ENCODE data around the gene DAP3. TPM values are rescaled to one million over a fixed set of nuclear protein-coding genes. Genes with fewer than 3 reads are reported as not detected.
"Not testable (repeated sequence)": the region's sequence is repeated elsewhere in the genome, so short reads cannot be mapped to it uniquely, and the experiment has no call there.

Gene DAP3
- total RNA-seq, 1 donor from 2014 or later, result 88.3 TPM

- Mint-ChIP-seq H3K4me3 (ENCODE audit: unreplicated experiment) (no peak overlapping the region), H3K27me3 (ENCODE audit: unreplicated experiment) (no peaks in the 10 kb centered on the region), H3K4me1 (ENCODE audit: low read depth, unreplicated experiment) (no peaks in the 10 kb centered on the region), H3K27ac (ENCODE audit: unreplicated experiment) (no peak overlapping the region), H3K9me3 (ENCODE audit: unreplicated experiment) (no peaks in the 10 kb centered on the region), H3K36me3 (ENCODE audit: unreplicated experiment) (peaks cover 4% of the 10 kb centered on the region)
- no peak for TF ChIP-seq CTCF (IDR thresholded peaks at IDR 0.05; ENCODE audit: partially characterized antibody, unreplicated experiment)
- DNase-seq, result no peak
These were observed 36.8 kb upstream of the DAP3 start for GRCh38 chr1:155651861-155652661.

- Mint-ChIP-seq H3K27ac (ENCODE audit: unreplicated experiment) (no peak overlapping the region), H3K36me3 (ENCODE audit: unreplicated experiment) (peaks cover 4% of the 10 kb centered on the region), H3K4me1 (ENCODE audit: low read depth, unreplicated experiment) (no peaks in the 10 kb centered on the region), H3K27me3 (ENCODE audit: unreplicated experiment) (no peaks in the 10 kb centered on the region), H3K4me3 (ENCODE audit: unreplicated experiment) (no peak overlapping the region), H3K9me3 (ENCODE audit: unreplicated experiment) (no peaks in the 10 kb centered on the region)
- no peak for TF ChIP-seq CTCF (IDR thresholded peaks at IDR 0.05; ENCODE audit: partially characterized antibody, unreplicated experiment)
- no peak for DNase-seq
These were observed 35.9 kb upstream of the DAP3 start for GRCh38 chr1:155652951-155653350.

GRCh38 chr1:155657463-155657862, 31.4 kb upstream of the DAP3 start:
- Mint-ChIP-seq H3K4me1 (ENCODE audit: low read depth, unreplicated experiment) (no peaks in the 10 kb centered on the region), H3K27me3 (ENCODE audit: unreplicated experiment) (no peaks in the 10 kb centered on the region), H3K36me3 (ENCODE audit: unreplicated experiment) (peaks cover 12% of the 10 kb centered on the region), H3K4me3 (ENCODE audit: unreplicated experiment) (no peak overlapping the region), H3K27ac (ENCODE audit: unreplicated experiment) (no peak overlapping the region), H3K9me3 (ENCODE audit: unreplicated experiment) (peaks cover 2% of the 10 kb centered on the region)
- TF ChIP-seq CTCF (IDR thresholded peaks at IDR 0.05; ENCODE audit: partially characterized antibody, unreplicated experiment), result no peak
- no peak for DNase-seq

GRCh38 chr1:155661239-155661638, 27.7 kb upstream of the DAP3 start:
- not testable (repeated sequence) for DNase-seq; H3K27ac Mint-ChIP-seq (ENCODE audit: unreplicated experiment); H3K4me1 Mint-ChIP-seq (ENCODE audit: low read depth, unreplicated experiment); H3K27me3 Mint-ChIP-seq (ENCODE audit: unreplicated experiment); H3K4me3 Mint-ChIP-seq (ENCODE audit: unreplicated experiment); H3K9me3 Mint-ChIP-seq (ENCODE audit: unreplicated experiment)
- H3K36me3 Mint-ChIP-seq (ENCODE audit: unreplicated experiment), result peaks cover 12% of the 10 kb centered on the region

- no peak overlapping the region for H3K4me3 Mint-ChIP-seq (ENCODE audit: unreplicated experiment)
- H3K27ac Mint-ChIP-seq (ENCODE audit: unreplicated experiment), result no peak overlapping the region
- no peak for TF ChIP-seq CTCF (IDR thresholded peaks at IDR 0.05; ENCODE audit: partially characterized antibody, unreplicated experiment)
- peaks cover 4% of the 10 kb centered on the region for H3K27me3 Mint-ChIP-seq (ENCODE audit: unreplicated experiment)
- H3K36me3 Mint-ChIP-seq (ENCODE audit: unreplicated experiment), result no peaks in the 10 kb centered on the region
- H3K9me3 Mint-ChIP-seq (ENCODE audit: unreplicated experiment), result no peaks in the 10 kb centered on the region
- DNase-seq, result no peak
- H3K4me1 Mint-ChIP-seq (ENCODE audit: low read depth, unreplicated experiment), result no peaks in the 10 kb centered on the region
These were observed 19.4 kb upstream of the DAP3 start for GRCh38 chr1:155669233-155670162.

Measured in glutamatergic neuron (in vitro differentiated cells).